Mesendoderm (in vitro differentiated cells): ENCODE results near the gene HECTD4.
"Not testable (repeated sequence)": the region's sequence is repeated elsewhere in the genome, so short reads cannot be mapped to it uniquely, and the experiment has no call there.

Source experiments
- DNase-seq: peaks from one replicate; pipeline ENCODE4 v3.0.0; 2013
- H2AK5ac ChIP-seq: 2 replicates; pipeline ENCODE4 v1.6.1; 2013; ENCODE audit warnings: low read length, inconsistent platforms
- H2BK120ac ChIP-seq: 2 replicates; pipeline ENCODE4 v1.6.1; 2013; ENCODE audit warnings: low read depth, mild to moderate bottlenecking, low read length, moderate library complexity, mixed read lengths
- H2BK15ac ChIP-seq: replicated peaks from 2 replicates; pipeline ENCODE4 v1.6.1; 2013; ENCODE audit warnings: low read depth, mild to moderate bottlenecking, moderate library complexity
- H2BK5ac ChIP-seq: 2 replicates; pipeline ENCODE4 v1.6.1; 2013; ENCODE audit warnings: low read length, inconsistent platforms
- H3K18ac ChIP-seq: 2 replicates; pipeline ENCODE4 v1.6.1; 2013; ENCODE audit warnings: mild to moderate bottlenecking, low read length, mixed read lengths
- H3K23ac ChIP-seq: one replicate; pipeline ENCODE4 v1.6.1; 2013; ENCODE audit warnings: low read length
- H3K27ac ChIP-seq: 2 replicates; pipeline ENCODE4 v1.5.1; 2013; ENCODE audit warnings: low read depth, mild to moderate bottlenecking, inconsistent platforms, low read length, moderate library complexity
- H3K27me3 ChIP-seq: 2 replicates; pipeline ENCODE4 v1.6.1; 2013; ENCODE audit warnings: low read length, control low read depth, mild to moderate bottlenecking, inconsistent platforms; ENCODE audit not compliant: insufficient read depth, poor library complexity
- H3K36me3 ChIP-seq: 2 replicates; pipeline ENCODE4 v1.6.1; 2013; ENCODE audit warnings: low read length, inconsistent platforms; ENCODE audit not compliant: control insufficient read depth, insufficient read depth
- H3K4ac ChIP-seq: one replicate; pipeline ENCODE4 v1.6.1; 2013; ENCODE audit warnings: low read depth, mild to moderate bottlenecking, low read length, moderate library complexity
- H3K4me1 ChIP-seq: 2 replicates; pipeline ENCODE4 v1.6.1; 2013; ENCODE audit warnings: low read depth, low read length, inconsistent platforms; ENCODE audit not compliant: control insufficient read depth
- H3K4me2 ChIP-seq: 2 replicates; pipeline ENCODE4 v1.6.1; 2013; ENCODE audit warnings: low read length
- H3K4me3 ChIP-seq: 2 replicates; pipeline ENCODE4 v1.5.1; 2013; ENCODE audit warnings: mild to moderate bottlenecking, low read length
- H3K56ac ChIP-seq: one replicate; pipeline ENCODE4 v1.6.1; 2013; ENCODE audit warnings: low read length
- H3K79me1 ChIP-seq: 2 replicates; pipeline ENCODE4 v1.6.1; 2013; ENCODE audit warnings: low read length, inconsistent platforms
- H3K79me2 ChIP-seq: 2 replicates; pipeline ENCODE4 v1.6.1; 2013; ENCODE audit warnings: mild to moderate bottlenecking, low read length; ENCODE audit not compliant: control insufficient read depth, insufficient read depth
- H3K9ac ChIP-seq: 2 replicates; pipeline ENCODE4 v1.6.1; 2013; ENCODE audit warnings: low read length, inconsistent platforms
- H4K5ac ChIP-seq: one replicate; pipeline ENCODE4 v1.6.1; 2013; ENCODE audit warnings: low read length
- H4K8ac ChIP-seq: one replicate; pipeline ENCODE4 v1.6.1; 2013; ENCODE audit warnings: low read depth, mild to moderate bottlenecking, control low read depth, low read length, moderate library complexity
- WGBS: extraction: QIAGEN DNeasy Blood & Tissue Kit; methylation state at CpG from one replicate; pipeline ENCODE4 v1.1.7; 2013; ENCODE audit warnings: low lambda C conversion rate, missing lambda C conversion rate; ENCODE audit not compliant: insufficient coverage; ENCODE audit errors: extremely low coverage; 5-methylcytosine and 5-hydroxymethylcytosine counted together

HECTD4 gene

DNA sequence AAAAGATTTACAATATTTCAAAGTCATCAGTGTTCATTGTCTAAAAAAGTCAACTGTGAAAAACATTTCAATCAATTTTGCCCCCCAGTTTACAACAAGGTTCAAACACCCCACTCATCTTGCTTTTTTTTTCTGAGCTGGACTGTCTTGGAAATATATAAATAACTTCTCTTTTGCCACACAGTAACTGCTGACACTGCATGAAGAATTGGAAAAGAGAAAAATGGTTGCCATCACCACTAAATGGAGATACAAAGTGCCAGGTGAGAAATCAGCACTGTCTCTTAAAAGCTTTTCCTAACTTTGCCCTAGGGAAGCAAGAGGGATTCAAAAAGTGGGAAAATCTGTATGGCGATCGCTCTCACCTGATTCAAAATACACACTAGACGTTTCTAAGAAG is 155.5 kb downstream of the HECTD4 start:
- Histone ChIP-seq H3K27ac (no peak overlapping the region), H3K4me3 (no peak overlapping the region), H4K8ac (no peak overlapping the region), H3K4me1 (no peaks in the 10 kb centered on the region), H3K79me2 (no peaks in the 10 kb centered on the region), H3K36me3 (peaks cover 3% of the 10 kb centered on the region), H3K18ac (no peak overlapping the region), H3K23ac (no peak overlapping the region), H3K4ac (no peak overlapping the region), H2BK15ac (no peak overlapping the region), H4K5ac (no peak overlapping the region), H3K27me3 (no peaks in the 10 kb centered on the region), H3K9ac (no peak overlapping the region), H3K56ac (no peak overlapping the region), H2BK120ac (no peak overlapping the region), H3K4me2 (no peak overlapping the region), H2BK5ac (no peak overlapping the region), H2AK5ac (no peak overlapping the region), H3K79me1 (no peaks in the 10 kb centered on the region)
- DNase-seq: no peak
- no CpG with 5 or more reads among the region's 3 CpGs for WGBS

DNA sequence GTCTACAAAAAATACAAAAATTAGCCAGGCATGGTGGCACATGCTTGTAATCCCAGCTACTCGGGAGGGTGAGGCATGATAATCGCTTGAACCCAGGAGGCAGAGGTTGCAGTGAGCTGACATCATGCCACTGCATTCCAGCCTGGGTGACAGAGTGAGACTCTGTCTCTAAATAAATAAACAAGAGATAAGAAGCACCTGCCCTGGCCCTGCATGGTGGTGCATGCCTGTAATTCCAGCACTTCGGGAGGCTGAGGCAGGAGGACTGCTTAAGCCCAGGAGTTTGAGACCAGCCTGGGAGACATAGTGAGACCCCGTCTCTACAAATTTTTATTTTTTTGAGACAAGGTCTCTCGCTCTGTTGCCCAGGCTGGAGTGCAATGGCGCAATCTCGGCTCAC is 161.6 kb downstream of the HECTD4 start:
- H3K4me2 ChIP-seq, H2BK15ac ChIP-seq, H3K9ac ChIP-seq, H3K4ac ChIP-seq, H3K27me3 ChIP-seq, H4K8ac ChIP-seq, H3K79me1 ChIP-seq, H3K36me3 ChIP-seq, H2BK120ac ChIP-seq, H3K4me1 ChIP-seq, H3K56ac ChIP-seq, H2AK5ac ChIP-seq, H4K5ac ChIP-seq, H3K23ac ChIP-seq, H3K18ac ChIP-seq, H3K79me2 ChIP-seq, H3K4me3 ChIP-seq, H3K27ac ChIP-seq, H2BK5ac ChIP-seq: not testable (repeated sequence)
- peak; percentile 32 for DNase-seq
- WGBS: no CpG with 5 or more reads among the region's 7 CpGs

DNA sequence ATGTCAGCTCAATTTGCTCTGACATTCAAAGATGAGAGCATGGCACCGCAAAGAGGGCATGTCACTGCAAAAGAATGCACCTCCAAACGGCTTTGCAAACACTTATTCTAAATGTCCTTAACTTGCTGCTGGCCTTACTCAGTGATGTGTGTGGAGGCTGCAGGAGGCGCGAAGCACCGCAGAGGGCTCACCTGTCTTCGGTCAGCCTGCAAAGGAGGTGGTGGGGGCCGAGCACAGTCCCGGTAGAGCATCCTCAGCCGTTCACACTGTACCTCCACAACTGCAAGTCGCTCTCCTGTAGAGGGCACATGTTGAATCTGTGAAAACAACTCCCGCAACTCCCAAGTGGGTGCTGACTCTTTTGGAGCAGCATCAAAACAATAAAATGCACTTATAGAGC is 163.0 kb downstream of the HECTD4 start:
- Histone ChIP-seq H3K27me3 (no peaks in the 10 kb centered on the region), H3K23ac (no peak overlapping the region), H2BK120ac (no peak overlapping the region), H3K56ac (no peak overlapping the region), H2BK15ac (no peak overlapping the region), H4K5ac (no peak overlapping the region), H3K79me1 (no peaks in the 10 kb centered on the region), H2AK5ac (no peak overlapping the region), H3K79me2 (no peaks in the 10 kb centered on the region), H3K9ac (no peak overlapping the region), H3K4me3 (no peak overlapping the region), H3K27ac (no peak overlapping the region), H4K8ac (no peak overlapping the region), H2BK5ac (no peak overlapping the region), H3K4me2 (no peak overlapping the region), H3K4me1 (no peaks in the 10 kb centered on the region), H3K18ac (no peak overlapping the region), H3K36me3 (no peaks in the 10 kb centered on the region), H3K4ac (no peak overlapping the region)
- DNase-seq: peak; percentile 53
- WGBS: no CpG with 5 or more reads among the region's 11 CpGs

GRCh38 chr12:112218150-112218549 is 164.1 kb downstream of the HECTD4 start:
- Histone ChIP-seq H3K56ac (no peak overlapping the region), H3K4ac (no peak overlapping the region), H3K79me2 (no peaks in the 10 kb centered on the region), H3K18ac (no peak overlapping the region), H3K79me1 (no peaks in the 10 kb centered on the region), H3K27me3 (no peaks in the 10 kb centered on the region), H3K36me3 (no peaks in the 10 kb centered on the region), H2BK5ac (no peak overlapping the region), H4K5ac (no peak overlapping the region), H3K4me1 (no peaks in the 10 kb centered on the region), H3K23ac (no peak overlapping the region), H2AK5ac (no peak overlapping the region), H4K8ac (no peak overlapping the region), H3K9ac (no peak overlapping the region), H3K4me3 (no peak overlapping the region), H2BK120ac (no peak overlapping the region), H3K27ac (no peak overlapping the region), H3K4me2 (no peak overlapping the region), H2BK15ac (no peak overlapping the region)
- WGBS: no CpG with 5 or more reads among the region's 3 CpGs
- no peak for DNase-seq

DNA sequence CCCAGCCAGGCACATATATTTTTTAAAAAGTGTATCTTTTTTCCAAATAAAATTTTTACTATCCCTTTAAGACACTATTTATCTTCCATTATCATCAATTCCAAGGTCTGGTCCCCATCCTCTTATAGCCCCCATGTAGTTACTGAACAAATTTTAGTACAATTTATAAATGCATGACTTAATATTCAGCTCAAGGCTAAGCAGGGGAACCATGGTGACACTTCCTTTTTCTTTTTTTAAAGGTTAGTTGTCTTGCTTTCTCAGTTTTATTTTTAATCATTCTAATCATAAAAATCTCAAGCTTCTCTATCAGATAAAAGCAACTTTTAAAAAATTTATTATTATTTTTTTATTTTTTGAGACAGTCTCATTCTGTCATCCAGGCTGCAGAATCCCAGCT is 164.6 kb downstream of the HECTD4 start:
- H3K27me3 ChIP-seq: no peaks in the 10 kb centered on the region
- DNase-seq: no peak

DNA sequence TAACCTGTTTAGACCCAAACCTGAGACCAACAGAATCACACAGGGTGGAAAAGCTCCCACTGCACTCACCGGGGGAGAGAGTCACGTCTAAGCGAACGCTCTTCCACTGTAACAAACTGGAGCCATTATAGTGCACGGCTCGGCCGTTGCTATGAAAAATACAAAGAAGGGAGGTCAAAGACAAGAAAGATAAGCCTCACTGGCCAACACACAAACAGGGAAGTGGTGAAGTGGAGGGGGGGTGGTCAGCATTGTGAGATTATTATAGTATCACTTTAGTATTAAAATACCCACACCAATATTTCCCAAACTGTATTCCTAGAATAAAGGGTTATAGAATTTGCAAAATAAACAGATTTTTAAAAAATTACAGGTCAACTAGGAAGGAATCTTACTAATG is 166.0 kb downstream of the HECTD4 start:
- Histone ChIP-seq H2BK15ac (no peak overlapping the region), H3K4me1 (no peaks in the 10 kb centered on the region), H2BK5ac (no peak overlapping the region), H3K36me3 (peaks cover 1% of the 10 kb centered on the region), H3K27me3 (no peaks in the 10 kb centered on the region), H4K5ac (no peak overlapping the region), H3K4me3 (no peak overlapping the region), H3K9ac (no peak overlapping the region), H3K18ac (no peak overlapping the region), H3K4ac (no peak overlapping the region), H3K79me1 (no peaks in the 10 kb centered on the region), H3K23ac (no peak overlapping the region), H2BK120ac (no peak overlapping the region), H3K4me2 (no peak overlapping the region), H3K27ac (no peak overlapping the region), H3K56ac (no peak overlapping the region), H2AK5ac (no peak overlapping the region), H3K79me2 (no peaks in the 10 kb centered on the region), H4K8ac (no peak overlapping the region)
- WGBS: no CpG with 5 or more reads among the region's 7 CpGs
- no peak for DNase-seq

More for the DNA sequence above, 164.6 kb downstream of the HECTD4 start:
- Histone ChIP-seq H3K23ac (no peak overlapping the region), H4K8ac (no peak overlapping the region), H2AK5ac (no peak overlapping the region), H3K79me2 (no peaks in the 10 kb centered on the region), H3K4me1 (no peaks in the 10 kb centered on the region), H3K4me3 (no peak overlapping the region), H3K56ac (no peak overlapping the region), H2BK5ac (no peak overlapping the region), H2BK15ac (no peak overlapping the region), H3K27ac (no peak overlapping the region), H3K36me3 (no peaks in the 10 kb centered on the region), H3K4ac (no peak overlapping the region), H3K79me1 (no peaks in the 10 kb centered on the region), H4K5ac (no peak overlapping the region), H3K18ac (no peak overlapping the region), H3K9ac (no peak overlapping the region), H3K4me2 (no peak overlapping the region), H2BK120ac (no peak overlapping the region)
